HUES6 (cell line): Measurements from ENCODE around the gene IQGAP2.
"Not testable (repeated sequence)": the region's sequence is repeated elsewhere in the genome, so short reads cannot be mapped to it uniquely, and the experiment has no call there.

Experiments
- H3K27ac ChIP-seq: 2 replicates; pipeline ENCODE4 v1.7.0; 2013; ENCODE audit warnings: low read depth, mild to moderate bottlenecking, low read length, inconsistent platforms
- H3K27me3 ChIP-seq: 2 replicates; pipeline ENCODE4 v1.6.1; 2013; ENCODE audit warnings: low read length; ENCODE audit not compliant: control insufficient read depth, insufficient read depth
- H3K36me3 ChIP-seq: 2 replicates; pipeline ENCODE4 v1.6.1; 2013; ENCODE audit warnings: low read length; ENCODE audit not compliant: control insufficient read depth, insufficient read depth
- H3K4me1 ChIP-seq: 2 replicates; pipeline ENCODE4 v1.6.1; 2013; ENCODE audit warnings: low read length; ENCODE audit not compliant: control insufficient read depth, insufficient read depth
- H3K4me3 ChIP-seq: 2 replicates; pipeline ENCODE4 v1.5.1; 2013; ENCODE audit warnings: low read depth, low read length
- H3K9ac ChIP-seq: one replicate; pipeline ENCODE4 v1.6.1; 2013; ENCODE audit warnings: mild to moderate bottlenecking, low read length
- H3K9me3 ChIP-seq: 2 replicates; pipeline ENCODE4 v1.6.1; 2013; ENCODE audit warnings: low read depth, low read length; ENCODE audit not compliant: control insufficient read depth, insufficient read depth

Gene IQGAP2

GRCh38 chr5:76544268-76544926 lies 141.3 kb downstream of the IQGAP2 start:
- H3K4me3 ChIP-seq: no peak overlapping the region
- H3K27ac ChIP-seq: no peak overlapping the region
- H3K9ac ChIP-seq: no peak overlapping the region
- peaks cover 19% of the 10 kb centered on the region for H3K4me1 ChIP-seq
- no peaks in the 10 kb centered on the region for H3K9me3 ChIP-seq
- H3K27me3 ChIP-seq: no peaks in the 10 kb centered on the region
- no peaks in the 10 kb centered on the region for H3K36me3 ChIP-seq

GRCh38 chr5:76545184-76545583 lies 142.1 kb downstream of the IQGAP2 start:
- H3K27ac ChIP-seq: no peak overlapping the region
- no peaks in the 10 kb centered on the region for H3K27me3 ChIP-seq
- peaks cover 19% of the 10 kb centered on the region for H3K4me1 ChIP-seq
- peaks cover 2% of the 10 kb centered on the region; the same call in 1 of the 2 replicates for H3K9me3 ChIP-seq
- no peak overlapping the region for H3K9ac ChIP-seq
- H3K4me3 ChIP-seq: no peak overlapping the region
- H3K36me3 ChIP-seq: no peaks in the 10 kb centered on the region

- no peaks in the 10 kb centered on the region for H3K36me3 ChIP-seq
- H3K27ac ChIP-seq: no peak overlapping the region
- no peak overlapping the region for H3K4me3 ChIP-seq
- no peak overlapping the region for H3K9ac ChIP-seq
- H3K9me3 ChIP-seq: peaks cover 4% of the 10 kb centered on the region; the same call in 1 of the 2 replicates
- H3K27me3 ChIP-seq: no peaks in the 10 kb centered on the region
- H3K4me1 ChIP-seq: peaks cover 19% of the 10 kb centered on the region
Measured at GRCh38 chr5:76546497-76547102, 143.5 kb downstream of the IQGAP2 start.

GRCh38 chr5:76547242-76547890 lies 144.3 kb downstream of the IQGAP2 start:
- Histone ChIP-seq H3K4me3 (no peak overlapping the region), H3K27ac (no peak overlapping the region), H3K9me3 (peaks cover 10% of the 10 kb centered on the region; the same call in 1 of the 2 replicates), H3K4me1 (peaks cover 19% of the 10 kb centered on the region), H3K36me3 (no peaks in the 10 kb centered on the region), H3K27me3 (no peaks in the 10 kb centered on the region), H3K9ac (no peak overlapping the region)

- no peak overlapping the region for H3K9ac ChIP-seq
- H3K4me1 ChIP-seq: peaks cover 19% of the 10 kb centered on the region
- H3K27ac ChIP-seq: no peak overlapping the region
- H3K36me3 ChIP-seq: no peaks in the 10 kb centered on the region
- no peak overlapping the region for H3K4me3 ChIP-seq
- H3K27me3 ChIP-seq: no peaks in the 10 kb centered on the region
- H3K9me3 ChIP-seq: peaks cover 10% of the 10 kb centered on the region; the same call in 1 of the 2 replicates
Measured at GRCh38 chr5:76547891-76548524, 144.9 kb downstream of the IQGAP2 start.

GRCh38 chr5:76548525-76549229 lies 145.6 kb downstream of the IQGAP2 start:
- Histone ChIP-seq H3K36me3 (no peaks in the 10 kb centered on the region), H3K4me1 (peaks cover 12% of the 10 kb centered on the region), H3K9me3 (peaks cover 10% of the 10 kb centered on the region; the same call in 1 of the 2 replicates), H3K27me3 (no peaks in the 10 kb centered on the region), H3K4me3 (no peak overlapping the region), H3K27ac (no peak overlapping the region), H3K9ac (no peak overlapping the region)

- H3K9ac ChIP-seq, H3K4me1 ChIP-seq, H3K27ac ChIP-seq, H3K27me3 ChIP-seq, H3K4me3 ChIP-seq, H3K36me3 ChIP-seq: not testable (repeated sequence)
- peaks cover 10% of the 10 kb centered on the region; the same call in 1 of the 2 replicates for H3K9me3 ChIP-seq
Measured at GRCh38 chr5:76550881-76551280, 147.8 kb downstream of the IQGAP2 start.

- no peak overlapping the region for H3K4me3 ChIP-seq
- no peaks in the 10 kb centered on the region for H3K27me3 ChIP-seq
- no peak overlapping the region for H3K9ac ChIP-seq
- peaks cover under 1% of the 10 kb centered on the region; the same call in 1 of the 2 replicates for H3K4me1 ChIP-seq
- H3K9me3 ChIP-seq: peaks cover 10% of the 10 kb centered on the region; the same call in 1 of the 2 replicates
- no peaks in the 10 kb centered on the region for H3K36me3 ChIP-seq
- H3K27ac ChIP-seq: no peak overlapping the region
Measured at GRCh38 chr5:76552546-76552945, 149.5 kb downstream of the IQGAP2 start.

- Histone ChIP-seq H3K36me3 (no peaks in the 10 kb centered on the region), H3K4me3 (no peak overlapping the region), H3K27ac (no peak overlapping the region), H3K4me1 (no peaks in the 10 kb centered on the region), H3K9ac (no peak overlapping the region), H3K9me3 (peaks cover 10% of the 10 kb centered on the region; the same call in 1 of the 2 replicates), H3K27me3 (no peaks in the 10 kb centered on the region)
Measured at GRCh38 chr5:76553251-76553650, 150.2 kb downstream of the IQGAP2 start.

- no peaks in the 10 kb centered on the region for H3K36me3 ChIP-seq
- no peak overlapping the region for H3K9ac ChIP-seq
Measured at GRCh38 chr5:76555114-76555513, 152.0 kb downstream of the IQGAP2 start.

More at GRCh38 chr5:76555114-76555513, 152.0 kb downstream of the IQGAP2 start:
- H3K27ac ChIP-seq: no peak overlapping the region
- H3K4me1 ChIP-seq: no peaks in the 10 kb centered on the region
- H3K9me3 ChIP-seq: peaks cover 8% of the 10 kb centered on the region; the same call in 1 of the 2 replicates
- no peak overlapping the region for H3K4me3 ChIP-seq
- no peaks in the 10 kb centered on the region for H3K27me3 ChIP-seq
